Fibroblast of lung (primary cell): ENCODE measurements around the gene CASP14. TPM values are rescaled to one million over a fixed set of nuclear protein-coding genes. Genes with fewer than 3 reads are reported as not detected.
"Not testable (repeated sequence)": the region's sequence is repeated elsewhere in the genome, so short reads cannot be mapped to it uniquely, and the experiment has no call there.

Experiments
- DNase-seq, 2 donors: peaks; one replicate each; pipeline versions ENCODE4 v3.0.0 to v3.0.0-alpha.2; 2010; ENCODE audit warnings: low read depth in 2 of 2
- H2AFZ ChIP-seq: 2 replicates; pipeline ENCODE4 v1.5.1; 2012; ENCODE audit warnings: low read length, control low read depth, inconsistent platforms
- H3K27ac ChIP-seq: 2 replicates; pipeline ENCODE4 v1.5.1; 2011; ENCODE audit warnings: low read length, control low read depth; ENCODE audit not compliant: insufficient read depth
- H3K27me3 ChIP-seq: 2 replicates; pipeline ENCODE4 v1.5.1; 2011; ENCODE audit warnings: mild to moderate bottlenecking, low read length; ENCODE audit not compliant: control insufficient read depth, insufficient read depth
- H3K36me3 ChIP-seq: 2 replicates; pipeline ENCODE4 v1.5.1; 2011; ENCODE audit warnings: low read length; ENCODE audit not compliant: control insufficient read depth, insufficient read depth
- H3K4me1 ChIP-seq: 2 replicates; pipeline ENCODE4 v1.5.1; 2011; ENCODE audit warnings: low read length; ENCODE audit not compliant: control insufficient read depth, insufficient read depth; ENCODE audit errors: extremely low read depth
- H3K4me2 ChIP-seq: 2 replicates; pipeline ENCODE4 v1.5.1; 2011; ENCODE audit warnings: low read length, control low read depth; ENCODE audit not compliant: insufficient read depth; ENCODE audit errors: extremely low read depth
- H3K4me3 ChIP-seq, 4 experiments: fragments of 200-600 bp in 1 of 4; sonication (generic) in 1 of 4; replicated peaks in 1 of 4; 2 replicates each; pipeline ENCODE4 v1.5.1; 2011 to 2016; ENCODE audit warnings: low read length in 4 of 4, low read depth in 3 of 4, mild to moderate bottlenecking in 3 of 4, control low read depth in 2 of 4, inconsistent platforms in 1 of 4, mixed read lengths in 1 of 4; ENCODE audit not compliant: insufficient read depth in 1 of 4; ENCODE audit errors: control extremely low read depth in 1 of 4
- H3K79me2 ChIP-seq: 2 replicates; pipeline ENCODE4 v1.5.1; 2012; ENCODE audit warnings: mild to moderate bottlenecking, low read length, inconsistent platforms; ENCODE audit not compliant: control insufficient read depth, insufficient read depth
- H3K9ac ChIP-seq: 2 replicates; pipeline ENCODE4 v1.5.1; 2011; ENCODE audit warnings: mild to moderate bottlenecking, low read length, control low read depth; ENCODE audit not compliant: insufficient read depth
- H3K9me3 ChIP-seq: 2 replicates; pipeline ENCODE4 v1.5.1; 2012; ENCODE audit warnings: low read depth, low read length; ENCODE audit not compliant: control insufficient read depth, insufficient read depth
- H4K20me1 ChIP-seq: 2 replicates; pipeline ENCODE4 v1.5.1; 2011; ENCODE audit warnings: low read length; ENCODE audit not compliant: control insufficient read depth, insufficient read depth; ENCODE audit errors: extremely low read depth
- CTCF ChIP-seq, 2 donors: IDR thresholded peaks in 1 of 2; conservative IDR thresholded peaks in 1 of 2; 1 replicate in 1 of 2; 2 replicates in 1 of 2; pipeline ENCODE4 v1.5.1; 2011 to 2012; ENCODE audit warnings: low read length in 2 of 2, control low read depth in 1 of 2, inconsistent platforms in 1 of 2, low read depth in 1 of 2, mild to moderate bottlenecking in 1 of 2
- EZH2 ChIP-seq: IDR thresholded peaks from 2 replicates; pipeline ENCODE4 v1.5.1; 2012; ENCODE audit warnings: low read length, control low read depth, mild to moderate bottlenecking; ENCODE audit errors: missing control alignments
- polyA plus RNA-seq, 2 donors: library from polyadenylated mRNA; depleted of rRNA in 1 of 2; stranded (reverse) in 1 of 2; unstranded in 1 of 2; fragments of >200 nt; gene quantifications; 2 replicates each; pipeline ENCODE4 v1.2.1, GENCODE V29; 2011 to 2012; ENCODE audit warnings: missing spikeins in 1 of 2
- total RNA-seq: library from RNA; depleted of rRNA; stranded (reverse); fragments of >200 nt; gene quantifications from 2 replicates; pipeline ENCODE4 v1.2.1, GENCODE V29; 2014

Gene CASP14
- total and polyA plus RNA-seq, 2 donors (not counting 1 experiment from before 2014, with no cell fraction given): not detected

GRCh38 chr19:15048128-15048527 lies 1.2 kb upstream of the CASP14 start:
- Histone ChIP-seq H4K20me1 (no peaks in the 10 kb centered on the region), H3K36me3 (no peaks in the 10 kb centered on the region), H3K27ac (no peak overlapping the region), H3K4me1 (no peaks in the 10 kb centered on the region), H2AFZ (no peak overlapping the region), H3K4me3 (no peak overlapping the region), H3K9me3 (no peaks in the 10 kb centered on the region), H3K79me2 (no peaks in the 10 kb centered on the region), H3K27me3 (no peaks in the 10 kb centered on the region), H3K9ac (no peak overlapping the region), H3K4me2 (no peak overlapping the region)
- no peak for DNase-seq
- no peak for TF ChIP-seq EZH2
- TF ChIP-seq CTCF (conservative IDR thresholded peaks at IDR 0.05 in 1 of 2, IDR thresholded peaks at IDR 0.05 in 1 of 2; ENCODE audit: low read depth in 1 of 2, low read length in 2 of 2): no peak

DNA sequence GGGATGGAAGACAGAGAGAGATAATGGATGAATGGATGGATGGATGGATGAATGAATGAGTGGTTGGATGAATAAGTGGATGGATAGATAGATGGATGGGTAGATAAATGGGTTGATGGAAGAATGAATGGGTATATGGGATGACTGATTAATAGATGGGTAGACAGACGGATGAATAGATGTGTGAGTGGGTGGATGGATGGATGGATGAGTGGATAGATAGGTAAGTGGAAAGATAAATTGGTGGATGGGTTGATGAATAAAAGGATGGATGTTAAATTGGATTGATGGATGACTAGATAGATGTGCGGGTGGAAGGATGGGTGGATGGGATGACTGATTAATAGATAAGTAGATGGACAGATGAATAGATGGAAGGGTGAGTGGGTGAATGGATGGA lies 1.4 kb downstream of the CASP14 start:
- Histone ChIP-seq H3K36me3 (no peaks in the 10 kb centered on the region), H3K4me3 (no peak overlapping the region), H4K20me1 (no peaks in the 10 kb centered on the region), H3K79me2 (no peaks in the 10 kb centered on the region), H3K9me3 (no peaks in the 10 kb centered on the region), H3K27ac (no peak overlapping the region), H3K4me1 (no peaks in the 10 kb centered on the region), H3K9ac (no peak overlapping the region), H2AFZ (no peak overlapping the region), H3K27me3 (no peaks in the 10 kb centered on the region), H3K4me2 (no peak overlapping the region)
- TF ChIP-seq EZH2: no peak
- TF ChIP-seq CTCF (conservative IDR thresholded peaks at IDR 0.05 in 1 of 2, IDR thresholded peaks at IDR 0.05 in 1 of 2; ENCODE audit: low read depth in 1 of 2, low read length in 2 of 2): no peak
- no peak for DNase-seq

- no peaks in the 10 kb centered on the region for H3K9me3 ChIP-seq
- no peaks in the 10 kb centered on the region for H3K36me3 ChIP-seq
- H4K20me1 ChIP-seq: no peaks in the 10 kb centered on the region
- no peak overlapping the region for H2AFZ ChIP-seq
- H3K4me2 ChIP-seq: no peak overlapping the region
- H3K79me2 ChIP-seq: no peaks in the 10 kb centered on the region
- no peak for DNase-seq
- H3K9ac ChIP-seq: no peak overlapping the region
- H3K27me3 ChIP-seq: no peaks in the 10 kb centered on the region
- no peak overlapping the region for H3K27ac ChIP-seq
- no peak overlapping the region for H3K4me3 ChIP-seq
- no peaks in the 10 kb centered on the region for H3K4me1 ChIP-seq
- TF ChIP-seq CTCF (conservative IDR thresholded peaks at IDR 0.05 in 1 of 2, IDR thresholded peaks at IDR 0.05 in 1 of 2; ENCODE audit: low read depth in 1 of 2, low read length in 2 of 2) (no peak), EZH2 (no peak)
These were observed 12.8 kb downstream of the CASP14 start for GRCh38 chr19:15062036-15062435.

- not testable (repeated sequence) for H2AFZ ChIP-seq, H3K4me3 ChIP-seq, H3K36me3 ChIP-seq, H3K27me3 ChIP-seq, H3K9ac ChIP-seq, H4K20me1 ChIP-seq, DNase-seq, H3K4me2 ChIP-seq, H3K9me3 ChIP-seq, H3K27ac ChIP-seq, H3K4me1 ChIP-seq, H3K79me2 ChIP-seq
These were observed 21.1 kb downstream of the CASP14 start for GRCh38 chr19:15070386-15070785.
